ENCODE measurements around the gene ARL2.

ARL2 gene

GRCh38 chr11:65013130-65013887 lies 651 bp upstream of the ARL2 start:
- peak overlapping the region; percentile 96 to 98 for H3K4me3 ChIP-seq (ENCODE audit: low read depth in 1 of 2, low read length in 1 of 2)
- H3K9me3 ChIP-seq = no peaks in the 10 kb centered on the region
- H3K27me3 ChIP-seq = no peaks in the 10 kb centered on the region
- peaks cover 2% of the 10 kb centered on the region for H3K36me3 ChIP-seq
- H3K4me1 ChIP-seq (ENCODE audit: control insufficient read depth in 1 of 2, insufficient read depth in 1 of 2, low read depth in 1 of 2, low read length in 1 of 2) = peaks cover 20 to 22% of the 10 kb centered on the region in 2 experiments
- TF ChIP-seq CTCF (IDR thresholded peaks at IDR 0.05) = peak; percentile 95
- peak overlapping the region; percentile 91 for H3K27ac ChIP-seq

GRCh38 chr11:65014726-65015227 lies 817 bp downstream of the ARL2 start:
- Histone ChIP-seq H3K36me3 (peaks cover 8% of the 10 kb centered on the region), H3K4me1 (ENCODE audit: control insufficient read depth in 1 of 2, insufficient read depth in 1 of 2, low read depth in 1 of 2, low read length in 1 of 2) (peaks cover 20 to 22% of the 10 kb centered on the region in 2 experiments), H3K9me3 (no peaks in the 10 kb centered on the region), H3K27ac (peak overlapping the region; percentile 91), H3K4me3 (ENCODE audit: low read depth in 1 of 2, low read length in 1 of 2) (peak overlapping the region; percentile 96 to 98), H3K27me3 (no peaks in the 10 kb centered on the region)
- no peak for TF ChIP-seq CTCF (IDR thresholded peaks at IDR 0.05)

- Histone ChIP-seq H3K27me3 (no peaks in the 10 kb centered on the region), H3K4me1 (ENCODE audit: control insufficient read depth in 1 of 2, insufficient read depth in 1 of 2, low read depth in 1 of 2, low read length in 1 of 2) (peaks cover 31 to 32% of the 10 kb centered on the region in 2 experiments), H3K27ac (no peak overlapping the region), H3K36me3 (peaks cover 14% of the 10 kb centered on the region), H3K9me3 (no peaks in the 10 kb centered on the region), H3K4me3 (ENCODE audit: low read depth in 1 of 2, low read length in 1 of 2) (no peak overlapping the region)
- TF ChIP-seq CTCF (IDR thresholded peaks at IDR 0.05) = no peak
Measured at GRCh38 chr11:65016705-65017104, 2.7 kb downstream of the ARL2 start.

- H3K4me1 ChIP-seq (ENCODE audit: control insufficient read depth in 1 of 2, insufficient read depth in 1 of 2, low read depth in 1 of 2, low read length in 1 of 2) = peaks cover 40% of the 10 kb centered on the region in 2 experiments
- TF ChIP-seq CTCF (IDR thresholded peaks at IDR 0.05) = no peak
- H3K36me3 ChIP-seq = peaks cover 14% of the 10 kb centered on the region
- H3K4me3 ChIP-seq (ENCODE audit: low read depth in 1 of 2, low read length in 1 of 2) = no peak overlapping the region
- no peak overlapping the region for H3K27ac ChIP-seq
- H3K9me3 ChIP-seq = no peaks in the 10 kb centered on the region
- H3K27me3 ChIP-seq = no peaks in the 10 kb centered on the region
Measured at GRCh38 chr11:65017937-65018336, 4.0 kb downstream of the ARL2 start.

GRCh38 chr11:65019824-65020223 lies 5.9 kb downstream of the ARL2 start:
- Histone ChIP-seq H3K36me3 (peaks cover 14% of the 10 kb centered on the region), H3K27ac (no peak overlapping the region), H3K9me3 (no peaks in the 10 kb centered on the region), H3K4me3 (ENCODE audit: low read depth in 1 of 2, low read length in 1 of 2) (no peak overlapping the region), H3K4me1 (ENCODE audit: control insufficient read depth in 1 of 2, insufficient read depth in 1 of 2, low read depth in 1 of 2, low read length in 1 of 2) (peaks cover 32 to 34% of the 10 kb centered on the region in 2 experiments), H3K27me3 (no peaks in the 10 kb centered on the region)
- TF ChIP-seq CTCF (IDR thresholded peaks at IDR 0.05) = no peak

Data from neutrophil (primary cell).